Measurements from ENCODE around the gene CELF5. TPM values are rescaled to one million over a fixed set of nuclear protein-coding genes. Genes with fewer than 3 reads are reported as not detected.
A peak's percentile ranks its signal among the peaks of the same experiment; 100 is the strongest.

Gene CELF5
- total and polyA plus RNA-seq, 9 of the 15 experiments (the other 6 are each of a cell fraction or from before 2014, with no cell fraction given): 0.01 to 0.56 (median 0.22) TPM

DNA sequence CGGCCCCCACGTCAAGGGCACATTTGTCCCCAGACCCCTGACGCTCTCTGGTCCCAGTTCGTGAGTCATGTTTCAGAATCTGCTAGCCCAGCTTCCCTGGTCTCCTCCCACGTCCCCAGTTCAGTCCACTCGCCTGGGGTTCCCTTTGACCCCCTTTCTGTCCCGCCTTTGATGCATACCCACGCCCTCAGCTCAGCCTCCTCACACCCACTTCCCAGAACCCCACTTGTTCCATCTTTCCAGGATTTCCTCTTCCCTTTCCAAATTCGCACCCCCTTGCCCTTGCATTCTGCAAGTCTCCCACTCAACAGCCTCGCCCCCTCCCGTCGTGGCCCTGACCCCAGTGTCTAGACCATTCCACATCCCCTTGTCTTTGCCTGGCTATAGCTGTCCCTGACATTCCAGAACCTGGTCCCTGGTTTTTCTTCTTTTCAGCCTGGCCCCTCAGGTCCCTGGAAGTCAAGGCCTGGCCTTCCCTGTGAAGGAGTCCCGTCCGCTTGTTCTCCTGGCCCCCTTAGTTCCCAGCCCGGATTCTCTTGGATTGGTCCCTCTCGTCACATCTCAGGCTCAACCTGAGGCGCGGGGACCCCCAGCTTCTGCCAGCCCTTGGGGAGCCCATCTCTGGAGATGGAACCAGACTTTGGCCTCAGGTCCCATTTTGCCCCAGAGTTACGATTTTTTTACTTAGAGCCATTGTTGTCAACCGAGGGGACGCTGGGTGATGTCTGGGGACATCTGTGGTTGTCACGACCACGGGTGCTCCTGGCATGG, 37.4 kb upstream of the CELF5 start (continued):
- no peak for TF ChIP-seq HMGXB4 (CRISPR knock-in tag; IDR thresholded peaks at IDR 0.05)
- no peak for TF ChIP-seq STAT5B (CRISPR knock-in tag; IDR thresholded peaks at IDR 0.05)
- no peak for TF ChIP-seq RNF2 (IDR thresholded peaks at IDR 0.05)
- no peak for TF ChIP-seq HSF4 (CRISPR knock-in tag; IDR thresholded peaks at IDR 0.05; ENCODE audit: borderline replicate concordance)
- no peak for TF ChIP-seq RHOXF2B (CRISPR knock-in tag; conservative IDR thresholded peaks at IDR 0.05)
- no peak for TF ChIP-seq ZNF407 (IDR thresholded peaks at IDR 0.05; ENCODE audit: low read depth)
- TF ChIP-seq ZNF699 (CRISPR knock-in tag; IDR thresholded peaks at IDR 0.05; ENCODE audit: insufficient replicate concordance): no peak
- no peak for TF ChIP-seq PHF8 (IDR thresholded peaks at IDR 0.05; ENCODE audit: borderline replicate concordance, low read length)
- TF ChIP-seq ZNF384 (IDR thresholded peaks at IDR 0.05; ENCODE audit: low read depth, low read length): no peak
- TF ChIP-seq ZBTB43 (CRISPR knock-in tag; IDR thresholded peaks at IDR 0.05): no peak
- TF ChIP-seq KDM1A (IDR thresholded peaks at IDR 0.05): peak in 1 of 2 experiments; percentile 9; a peak in 1 of 4 replicates
- TF ChIP-seq BMI1 (IDR thresholded peaks at IDR 0.05; ENCODE audit: low read length): no peak
- TF ChIP-seq MED1 (CRISPR knock-in tag; IDR thresholded peaks at IDR 0.05; ENCODE audit: borderline replicate concordance): 0 out of 2 replicates have a peak, but pooled peaks have one; percentile 52
- TF ChIP-seq POLR3A (IDR thresholded peaks at IDR 0.05; ENCODE audit: borderline replicate concordance, extremely low read depth, insufficient read depth, insufficient read length): no peak
- TF ChIP-seq TBL1XR1 (IDR thresholded peaks at IDR 0.05; ENCODE audit: low read length in 2 of 2): no peak
- TF ChIP-seq ZNF133 (CRISPR knock-in tag; IDR thresholded peaks at IDR 0.05): no peak
- no peak for TF ChIP-seq TAF1 (IDR thresholded peaks at IDR 0.05; ENCODE audit: control insufficient read depth, extremely low read depth, insufficient read depth, low read length, severe bottlenecking)

All from K562 (cell line).